ENCODE measurements around the gene GNB1.

GRCh38 chr1:1895456-1896336 is 4.8 kb upstream of the GNB1 start:
- TF ChIP-seq CTCF (IDR thresholded peaks at IDR 0.05) (no peak), MXI1 (IDR thresholded peaks at IDR 0.05; ENCODE audit: low read depth, low read length) (no peak), PBX3 (IDR thresholded peaks at IDR 0.05) (no peak), SIN3A (IDR thresholded peaks at IDR 0.05; ENCODE audit: borderline replicate concordance, low read depth, low read length) (no peak), EP300 (IDR thresholded peaks at IDR 0.05; ENCODE audit: borderline replicate concordance in 1 of 2, low read depth in 1 of 2, low read length in 1 of 2) (no peak), CHD2 (IDR thresholded peaks at IDR 0.05; ENCODE audit: low read length, partially characterized antibody) (no peak), JUND (IDR thresholded peaks at IDR 0.05) (no peak), RXRA (IDR thresholded peaks at IDR 0.05; ENCODE audit: borderline replicate concordance, low read depth) (no peak), FOXM1 (IDR thresholded peaks at IDR 0.05; ENCODE audit: low read depth) (no peak), USF1 (IDR thresholded peaks at IDR 0.05; ENCODE audit: borderline replicate concordance, low read depth) (no peak)
